ENCODE measurements around the gene MKLN1.

DNA sequence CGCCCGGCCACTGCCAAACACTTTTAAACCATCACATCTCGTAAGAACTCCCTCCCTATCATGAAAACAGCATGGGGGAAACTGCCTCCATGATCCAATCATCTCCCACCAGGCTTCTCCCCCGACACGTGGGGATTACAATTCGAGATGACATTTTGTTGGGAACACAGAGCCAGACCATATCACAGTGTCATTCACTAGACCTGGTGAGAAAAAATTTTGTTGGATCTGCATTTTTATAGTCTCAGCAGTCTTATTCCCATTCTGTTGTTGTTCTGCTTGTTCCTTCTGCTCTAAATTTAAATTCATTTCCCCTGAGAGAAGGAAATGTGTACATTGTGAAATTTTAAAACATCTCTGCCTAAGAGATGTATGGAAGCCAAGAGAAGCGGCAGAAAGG, 4.8 kb upstream of the MKLN1 start:
- TF ChIP-seq GATA2 (IDR thresholded peaks at IDR 0.05; ENCODE audit: low read depth, low read length) = no peak
- TF ChIP-seq GATA3 (IDR thresholded peaks at IDR 0.05; ENCODE audit: low read depth, low read length) = no peak

All from SH-SY5Y (cell line).